B cell (primary cell): ENCODE measurements around the gene TEX14. TPM values are rescaled to one million over a fixed set of nuclear protein-coding genes. Genes with fewer than 3 reads are reported as not detected.

ENCODE experiments used
- ATAC-seq: fragments of 200-7000 bp; cut with Tn5 transposase; one replicate; pipeline ENCODE4 v1.10.0; 2021; ENCODE audit warnings: low read depth, mild to moderate bottlenecking, moderate number of reproducible peaks, moderate library complexity
- CTCF ChIA-PET: fragments of 350-600 bp; sonication (Branson Sonifier 250); formaldehyde crosslinking; loops from one replicate; lab custom pipeline; 2021; ENCODE audit warnings: antibody characterized with exemption, inconsistent platforms; lab: Charles Lee
- POLR2A ChIA-PET: fragments of 350-600 bp; sonication (Branson Sonifier 250); formaldehyde crosslinking; loops from one replicate; lab custom pipeline; 2021; ENCODE audit warnings: antibody characterized with exemption; lab: Charles Lee
- DNase-seq: peaks from one replicate; pipeline ENCODE4 v3.0.0; 2013
- H2AFZ ChIP-seq: 2 replicates; pipeline ENCODE4 v1.6.1; 2012; ENCODE audit warnings: mild to moderate bottlenecking, low read depth, low read length; ENCODE audit not compliant: insufficient read depth, poor library complexity, severe bottlenecking
- H3K27ac ChIP-seq, 2 donors: 1 replicate in 1 of 2; 2 replicates in 1 of 2; pipeline ENCODE4 v1.5.1; 2012 to 2013; ENCODE audit warnings: low read length in 2 of 2, mild to moderate bottlenecking in 2 of 2, moderate library complexity in 1 of 2
- H3K27me3 ChIP-seq, 4 experiments: fragments of 200-600 bp in 1 of 4; sonication (generic) in 1 of 4; replicated peaks in 1 of 4; 1 replicate in 2 of 4; 2 replicates in 2 of 4; pipeline versions ENCODE4 v1.6.1 to v1.7.0; 2013 to 2016; ENCODE audit warnings: low read length in 3 of 4, mild to moderate bottlenecking in 2 of 4, mixed read lengths in 1 of 4, moderate library complexity in 1 of 4; ENCODE audit not compliant: insufficient read depth in 4 of 4, control insufficient read depth in 3 of 4; ENCODE audit errors: control extremely low read depth in 1 of 4
- H3K36me3 ChIP-seq, 2 experiments: replicated peaks in 1 of 2; 1 replicate in 1 of 2; 2 replicates in 1 of 2; pipeline versions ENCODE4 v1.6.1 to v1.7.1; 2013; ENCODE audit warnings: low read length in 1 of 2; ENCODE audit not compliant: insufficient read depth in 2 of 2, control insufficient read depth in 1 of 2; ENCODE audit errors: control extremely low read depth in 1 of 2, extremely low read depth in 1 of 2
- H3K4me1 ChIP-seq, 2 donors: fragments of 200-600 bp in 1 of 2; sonication (generic) in 1 of 2; 1 replicate in 1 of 2; 2 replicates in 1 of 2; pipeline versions ENCODE4 v1.5.1 to v1.6.1; 2013 to 2017; ENCODE audit warnings: low read length in 2 of 2; ENCODE audit not compliant: control insufficient read depth in 2 of 2, insufficient read depth in 2 of 2
- H3K4me2 ChIP-seq: replicated peaks from 2 replicates; pipeline ENCODE3; 2012; ENCODE audit warnings: mild to moderate bottlenecking, low read depth, low read length; ENCODE audit not compliant: poor library complexity, severe bottlenecking
- H3K4me3 ChIP-seq, 5 experiments: fragments of 200-600 bp in 1 of 5; sonication (generic) in 1 of 5; 1 replicate in 3 of 5; 2 replicates in 2 of 5; pipeline versions ENCODE4 v1.5.1 to v1.7.0; 2011 to 2016; ENCODE audit warnings: low read length in 4 of 5, mild to moderate bottlenecking in 4 of 5, low read depth in 2 of 5, control low read depth in 1 of 5, moderate library complexity in 1 of 5; ENCODE audit not compliant: insufficient read depth in 1 of 5; ENCODE audit errors: control extremely low read depth in 1 of 5, extremely low read depth in 1 of 5
- H3K79me2 ChIP-seq: fragments of 200-600 bp; sonication (generic); one replicate; pipeline ENCODE4 v1.6.0; 2016; ENCODE audit warnings: low read length; ENCODE audit not compliant: control insufficient read depth, insufficient read depth
- H3K9ac ChIP-seq: fragments of 200-600 bp; sonication (generic); 2 replicates; pipeline ENCODE4 v1.6.1; 2017; ENCODE audit warnings: mild to moderate bottlenecking, low read length, moderate library complexity
- H3K9me3 ChIP-seq, 3 donors: one replicate each; pipeline versions ENCODE4 v1.6.1 to v1.7.1; 2013; ENCODE audit warnings: low read length in 2 of 3; ENCODE audit not compliant: control insufficient read depth in 2 of 3, insufficient read depth in 1 of 3; ENCODE audit errors: control extremely low read depth in 1 of 3
- H4K20me1 ChIP-seq: 2 replicates; pipeline ENCODE4 v1.6.0; 2012; ENCODE audit warnings: mild to moderate bottlenecking, low read length; ENCODE audit not compliant: insufficient read depth, control insufficient read depth, poor library complexity, severe bottlenecking
- H3K27ac Mint-ChIP-seq: one replicate; pipeline ENCODE4 v1.8.0; 2021; ENCODE audit warnings: mixed read lengths
- H3K27me3 Mint-ChIP-seq: one replicate; pipeline ENCODE4 v1.8.0; 2021; ENCODE audit warnings: mixed read lengths
- H3K4me1 Mint-ChIP-seq: one replicate; pipeline ENCODE4 v1.8.0; 2021; ENCODE audit warnings: mixed read lengths
- H3K4me3 Mint-ChIP-seq: one replicate; pipeline ENCODE4 v1.8.0; 2021; ENCODE audit warnings: mixed read lengths
- H3K9me3 Mint-ChIP-seq: one replicate; pipeline ENCODE4 v1.8.0; 2022; ENCODE audit warnings: mixed read lengths; ENCODE audit not compliant: insufficient read depth
- EZH2 ChIP-seq: IDR thresholded peaks from 2 replicates; pipeline ENCODE4 v1.6.1; 2012; ENCODE audit warnings: borderline replicate concordance, low read depth, mild to moderate bottlenecking, moderate library complexity, low read length; ENCODE audit not compliant: insufficient read depth, poor library complexity, severe bottlenecking
- WGBS: methylation state at CpG from one replicate; pipeline ENCODE4 v1.1.5; 2013; ENCODE audit warnings: missing lambda C conversion rate; ENCODE audit not compliant: insufficient coverage; 5-methylcytosine and 5-hydroxymethylcytosine counted together
- intact Hi-C: fragments of 100-400 bp; cut with micrococcal nuclease; formaldehyde crosslinking; loops from one replicate; pipeline ENCODE4 v1.10.0; 2022
- polyA plus RNA-seq: library from polyadenylated mRNA; depleted of rRNA; stranded (reverse); fragments of >200 nt; gene quantifications from 2 replicates; pipeline ENCODE4 v1.2.3, GENCODE V29; 2012
- total RNA-seq, 2 donors: library from RNA; stranded (reverse); fragments of 120-200 nt in 1 of 2; gene quantifications; 1 replicate in 1 of 2; 2 replicates in 1 of 2; pipeline versions ENCODE4 v1.2.3 to v1.2.4, GENCODE V29; 2013 to 2022
- TF ChIP-seq, protein P1 (sequence below): fragments of 200-600 bp; IDR thresholded peaks from one replicate; pipeline ENCODE4 v1.8.0; 2022; ENCODE audit warnings: antibody characterized with exemption, mild to moderate bottlenecking

The TEX14 gene
- total and polyA plus RNA-seq, 2 donors (not counting 1 experiment from before 2014, with no cell fraction given), result 0.10 to 0.20 TPM

- no peaks in the 10 kb centered on the region for H3K4me1 ChIP-seq
- no CpG with 5 or more reads among the region's 3 CpGs for WGBS
- H3K36me3 ChIP-seq, result no peaks in the 10 kb centered on the region
- ATAC-seq (no peak), DNase-seq (no peak)
- H3K9ac ChIP-seq, result no peak overlapping the region
- intact Hi-C loops, result loop anchor here (2.0 kb wide), 1 partner anchor 428 kb away; no protein-coding TSS in a partner anchor
- Mint-ChIP-seq H3K4me3 (no peak overlapping the region), H3K27ac (no peak overlapping the region), H3K9me3 (no peaks in the 10 kb centered on the region), H3K4me1 (no peaks in the 10 kb centered on the region), H3K27me3 (no peaks in the 10 kb centered on the region)
- no peak overlapping the region for H3K4me3 ChIP-seq
- no peak overlapping the region for H3K4me2 ChIP-seq
- TF ChIP-seq EZH2, result no peak
- TF ChIP-seq, protein P1, sequence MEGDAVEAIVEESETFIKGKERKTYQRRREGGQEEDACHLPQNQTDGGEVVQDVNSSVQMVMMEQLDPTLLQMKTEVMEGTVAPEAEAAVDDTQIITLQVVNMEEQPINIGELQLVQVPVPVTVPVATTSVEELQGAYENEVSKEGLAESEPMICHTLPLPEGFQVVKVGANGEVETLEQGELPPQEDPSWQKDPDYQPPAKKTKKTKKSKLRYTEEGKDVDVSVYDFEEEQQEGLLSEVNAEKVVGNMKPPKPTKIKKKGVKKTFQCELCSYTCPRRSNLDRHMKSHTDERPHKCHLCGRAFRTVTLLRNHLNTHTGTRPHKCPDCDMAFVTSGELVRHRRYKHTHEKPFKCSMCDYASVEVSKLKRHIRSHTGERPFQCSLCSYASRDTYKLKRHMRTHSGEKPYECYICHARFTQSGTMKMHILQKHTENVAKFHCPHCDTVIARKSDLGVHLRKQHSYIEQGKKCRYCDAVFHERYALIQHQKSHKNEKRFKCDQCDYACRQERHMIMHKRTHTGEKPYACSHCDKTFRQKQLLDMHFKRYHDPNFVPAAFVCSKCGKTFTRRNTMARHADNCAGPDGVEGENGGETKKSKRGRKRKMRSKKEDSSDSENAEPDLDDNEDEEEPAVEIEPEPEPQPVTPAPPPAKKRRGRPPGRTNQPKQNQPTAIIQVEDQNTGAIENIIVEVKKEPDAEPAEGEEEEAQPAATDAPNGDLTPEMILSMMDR, result no peak
- ChIA-PET CTCF (interaction anchor here (0.9 to 8.0 kb wide), 8 partner anchors 8 to 428 kb away, joined by 3 to 60 read pairs (median 8); no protein-coding TSS in a partner anchor), POLR2A (no interaction called here)
- H3K79me2 ChIP-seq, result no peaks in the 10 kb centered on the region
- H2AFZ ChIP-seq, result no peak overlapping the region
- H3K9me3 ChIP-seq, result no peaks in the 10 kb centered on the region
- H3K27ac ChIP-seq, result no peak overlapping the region
- H4K20me1 ChIP-seq, result no peaks in the 10 kb centered on the region
- H3K27me3 ChIP-seq, result no peaks in the 10 kb centered on the region
These were observed 115.0 kb downstream of the TEX14 start for GRCh38 chr17:58576679-58577367.

DNA sequence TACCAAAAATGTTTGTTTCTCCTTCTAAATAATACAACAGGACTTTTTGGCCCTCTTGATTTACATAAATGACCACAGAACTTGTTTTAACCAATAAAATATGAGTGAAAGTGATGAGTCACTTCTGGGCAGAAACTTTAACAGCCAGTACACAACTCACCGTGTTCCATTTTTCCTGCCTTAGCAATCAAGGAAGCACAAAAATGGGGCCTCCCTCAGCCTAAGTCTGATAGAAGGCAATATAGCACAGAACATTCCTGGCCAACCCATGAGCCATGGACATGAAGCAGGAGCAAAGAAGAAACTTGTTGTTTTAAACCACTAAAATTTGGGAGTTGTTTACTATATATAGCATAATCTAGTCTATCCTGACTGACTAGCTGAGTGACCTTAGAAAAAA is 116.3 kb downstream of the TEX14 start:
- POLR2A ChIA-PET, result no interaction called here

More for the DNA sequence above, 116.3 kb downstream of the TEX14 start:
- intact Hi-C loops, result no loop called here
- no peak for ATAC-seq
- H2AFZ ChIP-seq, result no peak overlapping the region
- TF ChIP-seq, protein P1, result no peak
- TF ChIP-seq EZH2, result no peak
- no peaks in the 10 kb centered on the region for H3K4me1 Mint-ChIP-seq
- WGBS, result 11% methylated on average over 1 of the region's 1 CpG
- no peaks in the 10 kb centered on the region for H3K79me2 ChIP-seq
- H3K27ac Mint-ChIP-seq, result no peak overlapping the region
- H3K4me1 ChIP-seq, result no peaks in the 10 kb centered on the region
- no peak for DNase-seq
- no peak overlapping the region for H3K27ac ChIP-seq
- no peaks in the 10 kb centered on the region for H3K27me3 Mint-ChIP-seq
- no peaks in the 10 kb centered on the region for H3K9me3 Mint-ChIP-seq
- H3K4me3 Mint-ChIP-seq, result no peak overlapping the region
- no peak overlapping the region for H3K4me2 ChIP-seq
- no peaks in the 10 kb centered on the region for H3K36me3 ChIP-seq
- H3K4me3 ChIP-seq, result no peak overlapping the region
- H3K27me3 ChIP-seq, result no peaks in the 10 kb centered on the region
- no peaks in the 10 kb centered on the region for H4K20me1 ChIP-seq
- no peaks in the 10 kb centered on the region for H3K9me3 ChIP-seq
- no peak overlapping the region for H3K9ac ChIP-seq
- CTCF ChIA-PET, result interaction anchor here (0.7 to 8.0 kb wide), 4 partner anchors 11 to 429 kb away, joined by 3 to 60 read pairs (median 30); no protein-coding TSS in a partner anchor
